Duodenal mucosa (tissue), 2 donors: Measurements from ENCODE around the gene PALMD.

Experiments
- H3K27ac ChIP-seq: one replicate; pipeline ENCODE4 v1.7.0; 2013; ENCODE audit warnings: low read depth, low read length
- H3K27me3 ChIP-seq, 2 donors: one replicate each; pipeline ENCODE4 v1.7.0; 2013; ENCODE audit warnings: low read length in 2 of 2, control low read depth in 1 of 2; ENCODE audit not compliant: insufficient read depth in 2 of 2, control insufficient read depth in 1 of 2
- H3K36me3 ChIP-seq, 2 donors: one replicate each; pipeline ENCODE4 v1.7.0; 2013; ENCODE audit warnings: low read length in 2 of 2, control low read depth in 1 of 2; ENCODE audit not compliant: insufficient read depth in 2 of 2, control insufficient read depth in 1 of 2
- H3K4me1 ChIP-seq, 2 donors: one replicate each; pipeline ENCODE4 v1.7.0; 2013; ENCODE audit warnings: low read length in 2 of 2, control low read depth in 1 of 2; ENCODE audit not compliant: insufficient read depth in 2 of 2, control insufficient read depth in 1 of 2
- H3K4me3 ChIP-seq, 2 donors: one replicate each; pipeline ENCODE4 v1.7.0; 2013; ENCODE audit warnings: low read length in 2 of 2, low read depth in 1 of 2
- H3K9ac ChIP-seq, 2 donors: one replicate each; pipeline ENCODE4 v1.7.0; 2013; ENCODE audit warnings: low read length in 2 of 2, low read depth in 1 of 2
- H3K9me3 ChIP-seq, 2 donors: one replicate each; pipeline ENCODE4 v1.7.0; 2013; ENCODE audit warnings: low read length in 2 of 2, control low read depth in 1 of 2; ENCODE audit not compliant: control insufficient read depth in 1 of 2

Gene PALMD

DNA sequence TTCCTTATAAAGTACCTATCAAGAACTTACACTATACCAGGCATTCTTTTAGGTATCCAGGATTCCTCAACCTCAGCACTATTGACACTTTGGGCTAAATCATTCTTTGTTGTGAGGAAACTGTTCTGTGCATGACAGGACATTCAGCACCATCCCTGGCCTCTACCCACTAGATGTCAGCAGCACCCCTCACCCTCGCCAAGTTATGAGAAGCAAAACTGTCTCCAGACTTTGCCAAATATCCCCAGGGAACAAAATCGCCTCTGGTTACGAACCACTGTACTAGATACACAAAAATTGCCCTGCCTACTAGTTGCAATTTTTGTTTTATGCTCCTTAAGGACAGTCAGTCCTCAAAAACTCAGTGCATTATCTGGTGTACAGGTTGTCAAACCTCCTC, 35.7 kb downstream of the PALMD start:
- Histone ChIP-seq H3K36me3 (no peaks in the 10 kb centered on the region), H3K9ac (no peak overlapping the region), H3K4me1 (no peaks in the 10 kb centered on the region), H3K4me3 (no peak overlapping the region), H3K27ac (no peak overlapping the region), H3K9me3 (no peaks in the 10 kb centered on the region), H3K27me3 (no peaks in the 10 kb centered on the region)

DNA sequence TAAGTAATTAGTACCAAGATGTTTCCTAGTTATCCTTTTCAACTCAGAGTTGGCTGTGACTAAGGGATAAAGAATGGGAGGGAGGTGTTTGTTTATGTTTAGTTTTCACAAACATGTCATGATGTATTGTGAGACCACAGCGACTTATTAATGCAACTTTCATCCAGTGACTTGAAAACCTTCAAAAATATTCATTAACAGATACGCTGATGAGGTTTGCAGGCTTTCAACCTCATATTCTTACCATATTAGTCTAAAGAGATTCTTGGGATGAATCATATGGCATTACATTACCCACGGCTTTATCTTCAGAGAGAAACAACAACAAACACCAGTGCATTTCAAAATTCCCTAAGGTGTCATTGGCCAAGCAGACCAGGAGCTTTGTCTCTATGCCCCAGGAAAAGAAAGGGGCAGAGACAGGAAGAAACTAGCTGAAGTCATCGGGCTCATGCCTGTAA, 36.4 kb downstream of the PALMD start:
- no peaks in the 10 kb centered on the region for H3K36me3 ChIP-seq
- H3K27me3 ChIP-seq = no peaks in the 10 kb centered on the region
- no peak overlapping the region for H3K4me3 ChIP-seq
- H3K4me1 ChIP-seq = no peaks in the 10 kb centered on the region
- no peaks in the 10 kb centered on the region for H3K9me3 ChIP-seq
- no peak overlapping the region for H3K27ac ChIP-seq
- H3K9ac ChIP-seq = no peak overlapping the region

DNA sequence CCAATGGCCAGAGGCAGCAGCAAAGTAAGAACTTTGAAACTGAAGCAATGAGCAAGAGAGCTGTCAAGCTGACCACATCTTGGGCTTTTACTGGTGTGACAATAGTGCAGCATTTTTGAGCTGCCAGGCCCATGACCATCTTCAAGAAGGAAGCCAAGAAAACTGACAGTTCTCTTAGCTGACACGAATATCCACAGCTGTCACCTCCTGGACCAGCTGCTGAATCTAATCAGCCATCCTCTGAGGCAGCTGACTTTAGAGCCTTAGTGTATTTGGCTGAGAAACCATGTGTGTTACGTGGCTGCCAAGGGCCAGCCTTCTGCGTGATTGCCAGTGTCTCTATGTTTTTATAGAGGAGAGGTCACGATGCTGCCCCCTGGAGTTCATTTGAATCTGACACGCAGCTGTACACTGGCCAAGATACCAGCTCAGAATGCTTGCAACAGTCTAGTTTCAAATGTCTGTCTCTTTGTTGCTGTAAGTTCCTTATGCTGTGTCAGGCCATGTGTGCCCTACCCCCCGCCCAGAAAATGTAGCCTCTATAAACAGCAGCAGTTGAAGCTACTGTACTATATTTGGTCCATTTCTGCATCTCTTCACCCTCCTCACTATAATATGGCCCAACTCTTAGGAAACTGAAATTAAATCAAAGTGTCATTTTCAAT, 39.7 kb downstream of the PALMD start:
- H3K4me1 ChIP-seq = no peaks in the 10 kb centered on the region
- H3K27ac ChIP-seq = no peak overlapping the region
- no peaks in the 10 kb centered on the region for H3K9me3 ChIP-seq
- no peak overlapping the region for H3K9ac ChIP-seq
- H3K4me3 ChIP-seq = no peak overlapping the region
- H3K27me3 ChIP-seq = no peaks in the 10 kb centered on the region
- H3K36me3 ChIP-seq = no peaks in the 10 kb centered on the region

DNA sequence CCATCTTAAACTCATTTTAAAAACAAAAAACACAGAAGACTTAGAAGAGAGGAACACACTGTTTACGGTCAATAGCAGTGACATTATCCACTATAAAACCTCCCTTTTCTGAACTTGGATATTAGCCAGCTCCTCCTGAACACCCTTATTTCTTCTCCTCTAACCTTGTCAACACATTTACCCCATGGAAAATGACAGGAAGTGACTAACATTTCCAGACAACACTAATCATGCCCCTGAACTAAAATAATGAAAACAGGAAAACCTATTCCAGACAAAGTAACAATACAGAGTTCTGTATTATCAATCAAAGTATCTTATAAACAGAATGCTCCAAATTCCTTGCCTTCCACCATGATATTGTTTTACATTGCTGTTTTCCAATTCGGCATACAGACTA, 45.3 kb downstream of the PALMD start:
- no peaks in the 10 kb centered on the region for H3K27me3 ChIP-seq
- no peaks in the 10 kb centered on the region for H3K9me3 ChIP-seq
- no peak overlapping the region for H3K4me3 ChIP-seq
- H3K36me3 ChIP-seq = no peaks in the 10 kb centered on the region
- no peaks in the 10 kb centered on the region for H3K4me1 ChIP-seq
- H3K9ac ChIP-seq = no peak overlapping the region
- no peak overlapping the region for H3K27ac ChIP-seq

DNA sequence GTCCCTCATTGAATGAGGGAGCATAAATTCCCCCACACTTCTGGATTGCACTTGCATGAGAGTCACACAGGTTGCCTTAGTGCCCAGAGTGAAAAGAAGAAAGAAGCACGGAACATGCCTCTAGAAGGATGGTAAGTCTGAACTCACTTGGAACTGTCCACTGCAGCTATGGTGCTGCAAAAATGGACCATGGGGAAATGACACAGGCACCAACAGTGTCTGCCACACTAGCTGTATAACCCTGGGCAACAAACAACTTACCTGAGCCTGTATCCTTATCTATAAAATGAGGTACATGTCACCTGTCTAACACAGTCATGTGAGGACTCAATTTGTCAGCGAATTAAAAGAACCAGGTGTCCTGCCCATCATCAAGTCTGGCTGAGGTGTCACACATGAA, 50.7 kb downstream of the PALMD start:
- Histone ChIP-seq H3K9ac (no peak overlapping the region), H3K4me1 (no peaks in the 10 kb centered on the region), H3K27me3 (no peaks in the 10 kb centered on the region), H3K4me3 (no peak overlapping the region), H3K9me3 (no peaks in the 10 kb centered on the region), H3K27ac (no peak overlapping the region), H3K36me3 (no peaks in the 10 kb centered on the region)

DNA sequence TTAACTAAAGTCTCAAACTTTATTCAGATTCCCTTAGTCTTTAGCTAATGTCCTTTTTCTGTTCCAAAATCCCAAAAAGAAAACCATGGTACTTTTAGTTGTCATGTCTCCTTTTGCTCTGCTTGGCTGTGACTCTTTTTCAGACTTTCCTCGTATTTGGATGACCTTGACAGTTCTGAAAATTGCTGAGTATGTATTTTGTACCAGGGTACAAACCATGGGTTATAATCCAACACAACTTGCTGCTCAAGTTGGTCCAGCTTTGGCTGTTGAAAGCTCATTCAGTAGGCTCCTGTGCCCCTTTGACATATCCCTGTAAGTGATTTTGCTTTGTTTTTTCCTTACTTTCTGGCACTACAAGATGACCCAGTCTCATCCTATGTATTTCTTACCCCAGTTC, 51.7 kb downstream of the PALMD start:
- Histone ChIP-seq H3K4me3 (no peak overlapping the region), H3K9me3 (no peaks in the 10 kb centered on the region), H3K9ac (no peak overlapping the region), H3K36me3 (no peaks in the 10 kb centered on the region), H3K27me3 (no peaks in the 10 kb centered on the region), H3K27ac (no peak overlapping the region), H3K4me1 (no peaks in the 10 kb centered on the region)

DNA sequence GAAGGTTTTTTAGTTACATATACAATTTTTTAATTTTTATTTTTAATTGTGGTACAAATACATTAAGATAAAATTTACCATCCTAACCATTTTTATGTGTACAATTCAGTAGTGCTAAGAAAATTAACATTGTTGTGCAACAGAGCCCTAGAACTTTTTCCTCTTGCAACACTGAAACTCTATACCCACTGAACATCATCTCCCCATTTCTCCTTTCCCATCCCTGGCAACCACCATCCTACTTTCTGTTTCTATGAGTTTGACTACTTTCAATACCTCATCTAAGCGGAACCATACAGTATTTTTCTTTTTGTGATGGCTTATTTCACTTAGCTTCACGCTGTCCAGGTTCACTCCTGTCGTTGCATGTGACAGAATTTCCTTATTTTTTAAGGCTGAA, 54.1 kb downstream of the PALMD start:
- Histone ChIP-seq H3K36me3 (no peaks in the 10 kb centered on the region), H3K27me3 (no peaks in the 10 kb centered on the region), H3K27ac (no peak overlapping the region), H3K9ac (no peak overlapping the region), H3K4me1 (no peaks in the 10 kb centered on the region), H3K4me3 (no peak overlapping the region), H3K9me3 (no peaks in the 10 kb centered on the region)

DNA sequence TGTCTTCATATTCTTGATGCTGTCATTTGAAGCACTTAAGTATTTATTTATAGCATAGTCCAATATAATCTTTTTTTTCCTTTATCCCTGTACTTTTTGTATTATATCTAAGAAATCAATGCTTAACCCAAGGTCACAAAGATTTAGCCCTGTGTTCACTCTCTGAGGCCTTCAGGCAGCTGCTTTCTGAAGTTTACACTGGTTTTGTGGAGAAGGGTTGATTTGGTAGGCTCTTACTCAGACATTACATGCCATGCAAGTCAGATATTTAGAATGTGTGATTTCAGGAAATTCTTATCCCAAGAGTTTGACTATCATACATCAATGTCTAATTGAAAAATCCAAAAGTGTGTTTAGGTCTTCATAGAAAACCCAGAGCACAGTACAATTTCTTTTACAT, 56.3 kb downstream of the PALMD start:
- H3K4me3 ChIP-seq = no peak overlapping the region
- no peak overlapping the region for H3K27ac ChIP-seq
- no peak overlapping the region for H3K9ac ChIP-seq
- no peaks in the 10 kb centered on the region for H3K9me3 ChIP-seq
- no peaks in the 10 kb centered on the region for H3K27me3 ChIP-seq
- H3K4me1 ChIP-seq = peaks cover 0 to 7% of the 10 kb centered on the region in 2 donors
- H3K36me3 ChIP-seq = no peaks in the 10 kb centered on the region

DNA sequence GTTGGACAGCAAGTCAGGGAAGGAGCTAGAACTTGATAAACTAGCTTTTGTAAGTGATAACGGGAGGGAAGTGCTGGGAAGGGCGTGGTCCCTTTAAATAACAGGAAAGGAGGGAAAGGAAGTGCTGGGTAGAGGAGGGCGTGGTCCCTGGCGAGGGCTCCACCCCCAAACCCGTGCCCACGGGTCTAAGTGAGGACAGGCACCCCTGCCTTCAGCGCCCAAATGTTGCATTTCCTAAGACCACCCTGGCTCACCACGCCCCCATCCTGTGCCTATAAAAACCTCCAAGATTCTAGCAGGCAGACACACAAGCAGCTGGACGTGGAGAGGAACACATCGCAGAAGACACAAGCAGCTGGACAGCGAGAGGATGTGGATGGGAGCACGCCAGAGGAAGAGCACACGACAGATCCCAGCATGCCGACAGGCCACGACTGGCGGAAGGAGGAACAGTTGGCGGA, 58.5 kb downstream of the PALMD start:
- no peak overlapping the region for H3K27ac ChIP-seq
- H3K4me3 ChIP-seq = peak overlapping the region; percentile 24 to 48
- no peaks in the 10 kb centered on the region for H3K27me3 ChIP-seq

DNA sequence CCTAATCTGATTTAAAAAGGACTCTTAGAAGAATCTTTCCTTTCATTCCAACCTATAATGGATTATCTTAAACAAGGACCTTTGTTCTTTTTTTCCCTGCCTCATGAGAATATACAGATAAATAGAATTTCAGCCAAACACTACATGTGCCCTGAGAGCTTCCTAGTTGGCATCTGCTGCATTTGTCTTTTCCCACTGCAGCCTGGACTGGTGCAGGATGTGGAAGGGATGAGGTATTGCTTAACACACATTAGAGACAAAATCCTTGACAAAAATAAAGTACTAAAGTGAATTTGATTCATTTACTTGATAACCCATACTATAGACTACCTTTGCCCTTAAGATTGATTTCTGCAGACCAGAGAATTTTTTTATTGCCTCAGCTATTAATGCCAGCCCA, 59.5 kb downstream of the PALMD start:
- H3K9me3 ChIP-seq = no peaks in the 10 kb centered on the region
- H3K4me3 ChIP-seq = no peak overlapping the region
- H3K36me3 ChIP-seq = peaks cover 0 to 5% of the 10 kb centered on the region in 2 donors
- H3K9ac ChIP-seq = no peak overlapping the region
- H3K27me3 ChIP-seq = no peaks in the 10 kb centered on the region
- H3K4me1 ChIP-seq = peaks cover 0 to 7% of the 10 kb centered on the region in 2 donors
- H3K27ac ChIP-seq = no peak overlapping the region

More for the DNA sequence above, 58.5 kb downstream of the PALMD start:
- Histone ChIP-seq H3K9ac (no peak overlapping the region), H3K36me3 (peaks cover 0 to 5% of the 10 kb centered on the region in 2 donors), H3K9me3 (no peaks in the 10 kb centered on the region), H3K4me1 (peaks cover 0 to 7% of the 10 kb centered on the region in 2 donors)
